Parietal lobe (tissue), 1 donor: ENCODE data around the gene FHL2. TPM values are rescaled to one million over a fixed set of nuclear protein-coding genes. Genes with fewer than 3 reads are reported as not detected.

Experiments used
- total RNA-seq: library from RNA; depleted of rRNA; stranded (reverse); fragments of >200 nt; gene quantifications from one replicate; pipeline ENCODE4 v1.2.3, GENCODE V29; 2014

Gene FHL2, protein sequence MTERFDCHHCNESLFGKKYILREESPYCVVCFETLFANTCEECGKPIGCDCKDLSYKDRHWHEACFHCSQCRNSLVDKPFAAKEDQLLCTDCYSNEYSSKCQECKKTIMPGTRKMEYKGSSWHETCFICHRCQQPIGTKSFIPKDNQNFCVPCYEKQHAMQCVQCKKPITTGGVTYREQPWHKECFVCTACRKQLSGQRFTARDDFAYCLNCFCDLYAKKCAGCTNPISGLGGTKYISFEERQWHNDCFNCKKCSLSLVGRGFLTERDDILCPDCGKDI
- 4.1 TPM for total RNA-seq

GRCh38 chr2:105398336-105399206 lies at the start of gene FHL2:
FHL2 (minus strand) TSS chr2:105399051; CDS start chr2:105386516, 12,535 bp downstream.

DNA sequence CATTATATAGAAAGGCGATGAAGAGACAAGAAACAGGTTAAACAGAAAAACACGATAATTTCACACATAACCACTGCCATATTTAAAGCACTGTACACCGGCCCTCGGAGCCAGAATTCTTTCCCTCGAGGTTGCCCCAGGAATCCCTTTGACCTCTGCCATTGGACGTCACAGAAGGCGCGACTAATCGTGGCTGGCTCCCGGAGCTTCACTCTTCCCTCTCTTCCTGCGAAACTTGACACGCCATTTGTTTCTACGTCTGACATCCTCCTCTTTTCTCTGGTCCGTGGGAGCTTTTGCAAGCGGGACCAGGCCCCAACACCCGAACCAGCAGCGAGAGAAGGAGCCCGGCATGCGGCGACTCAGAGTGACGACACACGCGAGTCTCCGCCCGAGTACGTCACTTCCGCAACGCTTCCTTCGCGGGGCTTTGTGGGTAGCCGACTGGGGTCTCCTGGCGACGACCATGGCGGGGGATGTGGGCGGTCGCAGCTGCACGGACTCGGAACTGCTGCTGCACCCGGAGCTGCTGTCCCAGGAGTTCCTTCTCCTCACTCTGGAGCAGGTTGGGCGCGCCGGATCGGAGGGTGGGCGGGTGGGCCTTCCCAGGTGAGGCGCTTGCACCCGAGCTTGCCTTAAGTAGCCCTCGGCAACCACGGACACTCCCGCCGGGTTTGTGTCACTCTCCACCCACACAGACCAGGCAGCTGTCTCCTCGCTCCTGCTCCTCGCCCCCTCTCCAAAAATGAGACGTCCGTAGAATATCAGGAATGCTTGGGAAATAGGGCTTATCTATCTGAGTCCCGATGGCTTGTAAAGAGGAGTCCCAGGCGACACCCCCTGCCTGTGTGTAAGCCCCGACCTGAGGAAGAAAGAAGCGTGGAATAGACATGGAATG lies 61.5 kb downstream of the FHL2 start, which contains the start of gene C2orf49:
TSS of gene C2orf49 (plus strand) at position 419 of the 898 bp plus-strand sequence. CDS start at position 467, 48 bp downstream.

GRCh38 chr2:105329561-105330495 lies 69.0 kb downstream of the FHL2 start, which contains the start of gene TGFBRAP1:
TGFBRAP1 (minus strand) TSS chr2:105329735; CDS start chr2:105308301, 21,434 bp downstream.

Other genes starting within 250 kb of the FHL2 start
- gene GPR45, start 157.3 kb downstream of the FHL2 start, total RNA-seq, result 0.94 TPM
- gene TGFBRAP1, start 69.3 kb downstream of the FHL2 start, total RNA-seq, result 30.4 TPM
- 25.0 TPM for gene C2orf49, start 61.5 kb downstream of the FHL2 start, total RNA-seq